HepG2 (cell line): ENCODE measurements around the gene CRY1. TPM values are rescaled to one million over a fixed set of nuclear protein-coding genes. Genes with fewer than 3 reads are reported as not detected.

Source experiments
- ARID2 ChIP-seq: sonication (generic); formaldehyde crosslinking; IDR thresholded peaks from 2 replicates; pipeline ENCODE4 v1.8.1; 2022; ENCODE audit warnings: mild to moderate bottlenecking, missing genetic modification reagents, borderline replicate concordance
- ATM ChIP-seq: fragments of 450-650 bp; IDR thresholded peaks from 2 replicates; pipeline ENCODE4 v1.7.1; 2017; ENCODE audit warnings: mild to moderate bottlenecking, borderline replicate concordance
- CENPT ChIP-seq: sonication (generic); formaldehyde crosslinking; IDR thresholded peaks from 2 replicates; pipeline ENCODE4 v1.8.0; 2022; ENCODE audit warnings: low read depth, mild to moderate bottlenecking, moderate library complexity, missing genetic modification reagents
- CHCHD3 ChIP-seq: sonication (generic); formaldehyde crosslinking; IDR thresholded peaks from 2 replicates; pipeline ENCODE4 v1.8.0; 2022; ENCODE audit warnings: mild to moderate bottlenecking, missing genetic modification reagents, moderate library complexity
- DPF2 ChIP-seq: sonication (generic); formaldehyde crosslinking; IDR thresholded peaks from 2 replicates; pipeline ENCODE4 v1.4.0; 2020; ENCODE audit warnings: mild to moderate bottlenecking, low read depth, missing genetic modification reagents, borderline replicate concordance
- KLF11 ChIP-seq: IDR thresholded peaks from 2 replicates; pipeline ENCODE4 v1.6.1; 2016; ENCODE audit warnings: missing compliant biosample characterization
- KLF13 ChIP-seq: sonication (generic); formaldehyde crosslinking; IDR thresholded peaks from 2 replicates; pipeline ENCODE4 v1.4.0; 2020; ENCODE audit warnings: mild to moderate bottlenecking, missing genetic modification reagents
- MAFK ChIP-seq, 2 experiments: IDR thresholded peaks in 1 of 2; conservative IDR thresholded peaks in 1 of 2; 2 replicates each; pipeline ENCODE4 v1.6.1; 2011; ENCODE audit warnings: improper control_type of control experiment in 2 of 2, low read length in 2 of 2
- NR2C2 ChIP-seq: sonication (generic); formaldehyde crosslinking; IDR thresholded peaks from 2 replicates; pipeline ENCODE4 v1.4.0; 2020; ENCODE audit warnings: missing genetic modification reagents, mild to moderate bottlenecking, moderate library complexity, borderline replicate concordance
- SCMH1 ChIP-seq: sonication (generic); formaldehyde crosslinking; IDR thresholded peaks from 2 replicates; pipeline ENCODE4 v1.9.0; 2021; ENCODE audit warnings: missing genetic modification reagents, mild to moderate bottlenecking, borderline replicate concordance
- SRSF1 ChIP-seq: fragments of 200-400 bp; formaldehyde crosslinking; optimal IDR thresholded peaks from 2 replicates; pipeline ENCODE3; 2017; ENCODE audit warnings: mild to moderate bottlenecking, low read depth, low read length, moderate library complexity
- TEF ChIP-seq: sonication (generic); formaldehyde crosslinking; IDR thresholded peaks from 2 replicates; pipeline ENCODE4 v1.5.0; 2020; ENCODE audit warnings: missing genetic modification reagents
- TIGD3 ChIP-seq: sonication (generic); formaldehyde crosslinking; IDR thresholded peaks from 2 replicates; pipeline ENCODE4 v1.5.1; 2020; ENCODE audit warnings: mild to moderate bottlenecking, missing genetic modification reagents, borderline replicate concordance
- ZBTB10 ChIP-seq: sonication (generic); formaldehyde crosslinking; IDR thresholded peaks from 2 replicates; pipeline ENCODE4 v1.4.0; 2020; ENCODE audit warnings: missing genetic modification reagents, borderline replicate concordance
- ZBTB8A ChIP-seq: sonication (generic); formaldehyde crosslinking; IDR thresholded peaks from 2 replicates; pipeline ENCODE4 v1.4.0; 2020; ENCODE audit warnings: mild to moderate bottlenecking, low read depth, missing genetic modification reagents, borderline replicate concordance
- ZMAT3 ChIP-seq: sonication (generic); formaldehyde crosslinking; conservative IDR thresholded peaks from 2 replicates; pipeline ENCODE4 v1.7.0; 2021; ENCODE audit warnings: missing genetic modification reagents
- ZNF160 ChIP-seq: sonication (generic); formaldehyde crosslinking; IDR thresholded peaks from 2 replicates; pipeline ENCODE4 v1.8.0; 2022; ENCODE audit warnings: mild to moderate bottlenecking, inconsistent platforms, missing genetic modification reagents
- ZNF207 ChIP-seq: fragments of 450-650 bp; IDR thresholded peaks from 2 replicates; pipeline ENCODE4 v1.6.1; 2016; ENCODE audit warnings: antibody characterized with exemption, borderline replicate concordance
- ZNF382 ChIP-seq: sonication (generic); formaldehyde crosslinking; IDR thresholded peaks from 2 replicates; pipeline ENCODE4 v1.5.0; 2020; ENCODE audit warnings: missing genetic modification reagents, mild to moderate bottlenecking, borderline replicate concordance
- ZNF687 ChIP-seq: sonication (generic); formaldehyde crosslinking; IDR thresholded peaks from 2 replicates; pipeline ENCODE4 v1.5.1; 2020; ENCODE audit warnings: mild to moderate bottlenecking, missing genetic modification reagents, moderate library complexity
- ZSCAN30 ChIP-seq: sonication (generic); formaldehyde crosslinking; IDR thresholded peaks from 2 replicates; pipeline ENCODE4 v1.5.0; 2020; ENCODE audit warnings: mild to moderate bottlenecking, missing genetic modification reagents
- polyA plus RNA-seq, 8 experiments: library from polyadenylated mRNA; depleted of rRNA in 3 of 8; stranded (reverse) in 7 of 8; unstranded in 1 of 8; fragments of >200 nt; fragmentation: Illumina TruSeq in 4 of 8; extraction: Trizol in 4 of 8; gene quantifications; 2 replicates each; pipeline versions ENCODE4 v1.2.1 to v1.2.3, GENCODE V29; 2011 to 2016; ENCODE audit warnings: low read depth in 4 of 8, missing spikeins in 1 of 8, mixed read lengths in 1 of 8; ENCODE audit not compliant: insufficient read depth in 1 of 8
- total RNA-seq, 5 experiments: library from RNA; depleted of rRNA; stranded (reverse); fragments of >200 nt; fragmentation: Illumina TruSeq; extraction: Trizol; gene quantifications; 2 replicates each; pipeline ENCODE4 v1.2.3, GENCODE V29; 2016; ENCODE audit warnings: low read depth in 1 of 5

The CRY1 gene
- total and polyA plus RNA-seq, 2 of the 13 experiments (the other 11 are each of a cell fraction or from before 2014, with no cell fraction given) = 11.4 to 13.9 TPM

- TF ChIP-seq SRSF1 = no peak
- no peak for TF ChIP-seq SCMH1 (CRISPR knock-in tag)
- no peak for TF ChIP-seq NR2C2
- peak; percentile 82; the same call in 1 of the 2 replicates for TF ChIP-seq TIGD3 (CRISPR knock-in tag)
- TF ChIP-seq ZNF207 = no peak
- peak; percentile 99 for TF ChIP-seq ZNF687
- no peak for TF ChIP-seq KLF11 (CRISPR knock-in tag)
- TF ChIP-seq CENPT (CRISPR knock-in tag) = peak; percentile 42; the same call in 1 of the 2 replicates
- no peak for TF ChIP-seq CHCHD3 (CRISPR knock-in tag)
- no peak for TF ChIP-seq ZNF382 (CRISPR knock-in tag)
- TF ChIP-seq ZNF160 = no peak; the same call in 1 of the 2 replicates
- no peak for TF ChIP-seq MAFK (conservative IDR thresholded peaks at IDR 0.05 in 1 of 2, IDR thresholded peaks at IDR 0.05 in 1 of 2; ENCODE audit: low read length in 2 of 2)
- TF ChIP-seq ZSCAN30 (CRISPR knock-in tag) = no peak
- TF ChIP-seq ZBTB8A (CRISPR knock-in tag) = no peak
- no peak for TF ChIP-seq ATM
- no peak for TF ChIP-seq KLF13 (CRISPR knock-in tag)
- TF ChIP-seq ZBTB10 = no peak
- 0 out of 2 replicates have a peak, but pooled peaks have one; percentile 2 for TF ChIP-seq ARID2 (CRISPR knock-in tag)
- peak; percentile 84; the same call in 1 of the 2 replicates for TF ChIP-seq ZMAT3 (CRISPR knock-in tag)
- TF ChIP-seq TEF = no peak
- no peak for TF ChIP-seq DPF2
These were observed 137.8 kb downstream of the CRY1 start, which contains the start of gene TMEM263 (continued) for GRCh38 chr12:106955377-106956047.
